ENCODE results near the gene TMEM184A. TPM values are rescaled to one million over a fixed set of nuclear protein-coding genes. Genes with fewer than 3 reads are reported as not detected.

TMEM184A gene
- total and polyA plus RNA-seq, 2 of the 13 experiments (the other 11 are each of a cell fraction or from before 2014, with no cell fraction given) = 9.5 to 20.4 TPM

DNA sequence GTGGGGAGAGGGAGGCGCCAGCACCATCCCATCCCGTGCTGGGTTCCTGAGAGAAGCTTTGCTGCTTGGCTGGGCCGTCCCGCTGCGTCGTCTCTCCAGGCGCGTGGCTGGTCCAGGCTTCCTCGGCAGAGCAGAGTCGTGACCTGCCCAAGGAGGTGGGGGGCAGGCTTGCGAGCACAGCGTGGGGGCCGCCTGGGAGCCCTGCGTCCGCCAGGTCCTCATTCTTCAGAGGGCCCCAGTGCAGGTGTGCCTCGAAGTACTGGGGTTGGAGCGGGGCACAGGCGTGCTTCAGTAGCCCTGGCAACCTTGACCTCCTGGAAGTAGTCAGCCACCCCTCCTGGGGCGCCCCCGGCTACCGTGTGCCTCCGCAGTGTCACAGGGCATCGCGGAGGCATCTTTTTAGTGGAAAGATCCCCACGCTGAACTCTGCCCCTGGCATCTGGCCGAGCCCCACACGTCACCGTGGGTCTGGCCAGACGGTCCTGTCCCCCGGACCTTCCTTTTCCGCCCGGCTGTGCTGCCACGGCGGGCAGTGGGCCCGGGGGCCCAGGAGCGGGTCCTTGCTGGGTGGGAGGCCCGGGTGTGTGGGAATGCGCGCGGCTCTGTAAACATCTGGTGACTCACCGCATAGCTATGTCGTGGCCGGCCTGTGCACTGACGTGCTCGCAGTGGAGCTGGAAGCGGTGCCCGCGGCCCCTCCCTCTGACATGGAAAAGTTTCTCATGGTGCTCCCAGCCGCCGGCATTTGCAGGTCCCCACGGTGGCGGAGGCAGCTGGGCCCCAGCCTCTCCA lies 19.1 kb downstream of the TMEM184A start (continued):
- peak; percentile 76; the same call in 1 of the 2 replicates for TF ChIP-seq DZIP1 (CRISPR knock-in tag; IDR thresholded peaks at IDR 0.05)
- peak; percentile 78 for TF ChIP-seq RARA (CRISPR knock-in tag; IDR thresholded peaks at IDR 0.05)
- TF ChIP-seq ZNF547 (CRISPR knock-in tag; IDR thresholded peaks at IDR 0.05) = peak; percentile 60; the same call in 1 of the 2 replicates
- TF ChIP-seq GPN1 (CRISPR knock-in tag; IDR thresholded peaks at IDR 0.05; ENCODE audit: borderline replicate concordance) = no peak
- peak; percentile 35; the same call in 1 of the 2 replicates for TF ChIP-seq ERF (CRISPR knock-in tag; IDR thresholded peaks at IDR 0.05)
- TF ChIP-seq ARNT (IDR thresholded peaks at IDR 0.05) = no peak
- TF ChIP-seq ZNF24 (IDR thresholded peaks at IDR 0.05) = no peak
- peak; percentile 74 for TF ChIP-seq ISL2 (CRISPR knock-in tag; IDR thresholded peaks at IDR 0.05)
- no peak for TF ChIP-seq SP2 (CRISPR knock-in tag; IDR thresholded peaks at IDR 0.05)
- no peak; the same call in 1 of the 2 replicates for TF ChIP-seq MEF2D (CRISPR knock-in tag; IDR thresholded peaks at IDR 0.05)
- no peak for TF ChIP-seq ZNF468 (CRISPR knock-in tag; IDR thresholded peaks at IDR 0.05)
- TF ChIP-seq ZNF10 (CRISPR knock-in tag; IDR thresholded peaks at IDR 0.05; ENCODE audit: borderline replicate concordance, low read depth) = no peak
- TF ChIP-seq, protein P1, sequence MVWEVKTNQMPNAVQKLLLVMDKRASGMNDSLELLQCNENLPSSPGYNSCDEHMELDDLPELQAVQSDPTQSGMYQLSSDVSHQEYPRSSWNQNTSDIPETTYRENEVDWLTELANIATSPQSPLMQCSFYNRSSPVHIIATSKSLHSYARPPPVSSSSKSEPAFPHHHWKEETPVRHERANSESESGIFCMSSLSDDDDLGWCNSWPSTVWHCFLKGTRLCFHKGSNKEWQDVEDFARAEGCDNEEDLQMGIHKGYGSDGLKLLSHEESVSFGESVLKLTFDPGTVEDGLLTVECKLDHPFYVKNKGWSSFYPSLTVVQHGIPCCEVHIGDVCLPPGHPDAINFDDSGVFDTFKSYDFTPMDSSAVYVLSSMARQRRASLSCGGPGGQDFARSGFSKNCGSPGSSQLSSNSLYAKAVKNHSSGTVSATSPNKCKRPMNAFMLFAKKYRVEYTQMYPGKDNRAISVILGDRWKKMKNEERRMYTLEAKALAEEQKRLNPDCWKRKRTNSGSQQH (CRISPR knock-in tag; IDR thresholded peaks at IDR 0.05; ENCODE audit: low read depth) = peak; percentile 27; the same call in 1 of the 2 replicates
- TF ChIP-seq, protein P2, sequence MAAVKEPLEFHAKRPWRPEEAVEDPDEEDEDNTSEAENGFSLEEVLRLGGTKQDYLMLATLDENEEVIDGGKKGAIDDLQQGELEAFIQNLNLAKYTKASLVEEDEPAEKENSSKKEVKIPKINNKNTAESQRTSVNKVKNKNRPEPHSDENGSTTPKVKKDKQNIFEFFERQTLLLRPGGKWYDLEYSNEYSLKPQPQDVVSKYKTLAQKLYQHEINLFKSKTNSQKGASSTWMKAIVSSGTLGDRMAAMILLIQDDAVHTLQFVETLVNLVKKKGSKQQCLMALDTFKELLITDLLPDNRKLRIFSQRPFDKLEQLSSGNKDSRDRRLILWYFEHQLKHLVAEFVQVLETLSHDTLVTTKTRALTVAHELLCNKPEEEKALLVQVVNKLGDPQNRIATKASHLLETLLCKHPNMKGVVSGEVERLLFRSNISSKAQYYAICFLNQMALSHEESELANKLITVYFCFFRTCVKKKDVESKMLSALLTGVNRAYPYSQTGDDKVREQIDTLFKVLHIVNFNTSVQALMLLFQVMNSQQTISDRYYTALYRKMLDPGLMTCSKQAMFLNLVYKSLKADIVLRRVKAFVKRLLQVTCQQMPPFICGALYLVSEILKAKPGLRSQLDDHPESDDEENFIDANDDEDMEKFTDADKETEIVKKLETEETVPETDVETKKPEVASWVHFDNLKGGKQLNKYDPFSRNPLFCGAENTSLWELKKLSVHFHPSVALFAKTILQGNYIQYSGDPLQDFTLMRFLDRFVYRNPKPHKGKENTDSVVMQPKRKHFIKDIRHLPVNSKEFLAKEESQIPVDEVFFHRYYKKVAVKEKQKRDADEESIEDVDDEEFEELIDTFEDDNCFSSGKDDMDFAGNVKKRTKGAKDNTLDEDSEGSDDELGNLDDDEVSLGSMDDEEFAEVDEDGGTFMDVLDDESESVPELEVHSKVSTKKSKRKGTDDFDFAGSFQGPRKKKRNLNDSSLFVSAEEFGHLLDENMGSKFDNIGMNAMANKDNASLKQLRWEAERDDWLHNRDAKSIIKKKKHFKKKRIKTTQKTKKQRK (IDR thresholded peaks at IDR 0.05; ENCODE audit: low read length) = no peak
- TF ChIP-seq ZFX (CRISPR knock-in tag; IDR thresholded peaks at IDR 0.05; ENCODE audit: low read depth) = peak; percentile 76
- peak; percentile 87 for TF ChIP-seq SALL1 (CRISPR knock-in tag; IDR thresholded peaks at IDR 0.05)
- TF ChIP-seq, protein P3, sequence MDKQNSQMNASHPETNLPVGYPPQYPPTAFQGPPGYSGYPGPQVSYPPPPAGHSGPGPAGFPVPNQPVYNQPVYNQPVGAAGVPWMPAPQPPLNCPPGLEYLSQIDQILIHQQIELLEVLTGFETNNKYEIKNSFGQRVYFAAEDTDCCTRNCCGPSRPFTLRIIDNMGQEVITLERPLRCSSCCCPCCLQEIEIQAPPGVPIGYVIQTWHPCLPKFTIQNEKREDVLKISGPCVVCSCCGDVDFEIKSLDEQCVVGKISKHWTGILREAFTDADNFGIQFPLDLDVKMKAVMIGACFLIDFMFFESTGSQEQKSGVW (CRISPR knock-in tag; IDR thresholded peaks at IDR 0.05; ENCODE audit: borderline replicate concordance) = no peak
- peak; percentile 56; the same call in 1 of the 2 replicates for TF ChIP-seq ZC3H13 (CRISPR knock-in tag; IDR thresholded peaks at IDR 0.05)
- TF ChIP-seq ZNF556 (CRISPR knock-in tag; IDR thresholded peaks at IDR 0.05; ENCODE audit: borderline replicate concordance) = no peak
- 0 out of 2 replicates have a peak, but pooled peaks have one; percentile 61 for TF ChIP-seq CREB3 (CRISPR knock-in tag; IDR thresholded peaks at IDR 0.05)

Data from HepG2 (cell line).